Peyer's patch (tissue), 4 donors: ENCODE measurements around the gene ANKAR.

ENCODE experiments used
- CTCF ChIP-seq, 6 experiments: fragments of 450-650 bp in 4 of 6; fragments of 200-600 bp in 2 of 6; sonication (generic) in 1 of 6; IDR thresholded peaks; one replicate each; pipeline ENCODE4 v1.5.1; 2017 to 2019; ENCODE audit warnings: antibody characterized with exemption in 6 of 6, mild to moderate bottlenecking in 3 of 6, moderate library complexity in 1 of 6
- POLR2A ChIP-seq, 2 donors: fragments of 450-650 bp; IDR thresholded peaks; one replicate each; pipeline ENCODE4 v1.5.1; 2017; ENCODE audit warnings: antibody characterized with exemption in 2 of 2, mild to moderate bottlenecking in 2 of 2, moderate library complexity in 2 of 2

- no peak for TF ChIP-seq CTCF (IDR thresholded peaks at IDR 0.05)
- TF ChIP-seq POLR2A (IDR thresholded peaks at IDR 0.05): no peak
Observed at GRCh38 chr2:189635353-189635752, 39.1 kb upstream of the ANKAR start.
